HepG2 (cell line): ENCODE measurements around the gene GPS1. TPM values are rescaled to one million over a fixed set of nuclear protein-coding genes. Genes with fewer than 3 reads are reported as not detected.

Source experiments
- KDM1A ChIP-seq: IDR thresholded peaks from 2 replicates; pipeline ENCODE4 v1.6.1; 2016; ENCODE audit warnings: missing compliant biosample characterization
- MATR3 ChIP-seq: sonication (generic); formaldehyde crosslinking; IDR thresholded peaks from 2 replicates; pipeline ENCODE4 v1.4.0; 2020; ENCODE audit warnings: missing genetic modification reagents
- MIXL1 ChIP-seq: IDR thresholded peaks from 2 replicates; pipeline ENCODE4 v1.6.1; 2016
- SP4 ChIP-seq: sonication (generic); formaldehyde crosslinking; IDR thresholded peaks from 2 replicates; pipeline ENCODE4 v1.8.1; 2023; ENCODE audit warnings: mild to moderate bottlenecking, missing genetic modification reagents
- ZNF292 ChIP-seq: sonication (generic); formaldehyde crosslinking; IDR thresholded peaks from 2 replicates; pipeline ENCODE4 v1.8.1; 2022; ENCODE audit warnings: mild to moderate bottlenecking, low read depth, missing genetic modification reagents, borderline replicate concordance
- ZNF746 ChIP-seq: sonication (generic); formaldehyde crosslinking; IDR thresholded peaks from 2 replicates; pipeline ENCODE4 v1.8.0; 2022; ENCODE audit warnings: mild to moderate bottlenecking, missing genetic modification reagents
- ZNF773 ChIP-seq: sonication (generic); formaldehyde crosslinking; IDR thresholded peaks from 2 replicates; pipeline ENCODE4 v1.4.0; 2020; ENCODE audit warnings: missing genetic modification reagents, borderline replicate concordance
- ZNF850 ChIP-seq: sonication (generic); formaldehyde crosslinking; conservative IDR thresholded peaks from 2 replicates; pipeline ENCODE4 v1.9.0; 2021; ENCODE audit warnings: mild to moderate bottlenecking, missing genetic modification reagents
- ZSCAN12 ChIP-seq: sonication (generic); formaldehyde crosslinking; IDR thresholded peaks from 2 replicates; pipeline ENCODE4 v1.9.0; 2021; ENCODE audit warnings: mild to moderate bottlenecking, missing genetic modification reagents
- polyA plus RNA-seq, 8 experiments: library from polyadenylated mRNA; depleted of rRNA in 3 of 8; stranded (reverse) in 7 of 8; unstranded in 1 of 8; fragments of >200 nt; fragmentation: Illumina TruSeq in 4 of 8; extraction: Trizol in 4 of 8; gene quantifications; 2 replicates each; pipeline versions ENCODE4 v1.2.1 to v1.2.3, GENCODE V29; 2011 to 2016; ENCODE audit warnings: low read depth in 4 of 8, missing spikeins in 1 of 8, mixed read lengths in 1 of 8; ENCODE audit not compliant: insufficient read depth in 1 of 8
- total RNA-seq, 5 experiments: library from RNA; depleted of rRNA; stranded (reverse); fragments of >200 nt; fragmentation: Illumina TruSeq; extraction: Trizol; gene quantifications; 2 replicates each; pipeline ENCODE4 v1.2.3, GENCODE V29; 2016; ENCODE audit warnings: low read depth in 1 of 5
- TF ChIP-seq, protein P1 (sequence below), 2 experiments: sonication (generic) in 1 of 2; formaldehyde crosslinking in 1 of 2; IDR thresholded peaks; 2 replicates each; pipeline versions ENCODE4 v1.4.0 to v1.6.1; 2016 to 2020; ENCODE audit warnings: borderline replicate concordance in 1 of 2, low read depth in 1 of 2, mild to moderate bottlenecking in 1 of 2, missing genetic modification reagents in 1 of 2
- TF ChIP-seq, protein P2 (sequence below): sonication (generic); formaldehyde crosslinking; IDR thresholded peaks from 2 replicates; pipeline ENCODE4 v1.8.1; 2023; ENCODE audit warnings: missing genetic modification reagents, mild to moderate bottlenecking, borderline replicate concordance
- TF ChIP-seq, protein P3 (sequence below): sonication (generic); formaldehyde crosslinking; IDR thresholded peaks from 2 replicates; pipeline ENCODE4 v1.9.0; 2021; ENCODE audit warnings: missing genetic modification reagents, borderline replicate concordance
- TF ChIP-seq, protein P4 (sequence below): sonication (generic); formaldehyde crosslinking; IDR thresholded peaks from 2 replicates; pipeline ENCODE4 v1.9.0; 2021; ENCODE audit warnings: mild to moderate bottlenecking, missing genetic modification reagents

GPS1 gene
- total and polyA plus RNA-seq, 2 of the 13 experiments (the other 11 are each of a cell fraction or from before 2014, with no cell fraction given) = 124 to 128 TPM

DNA sequence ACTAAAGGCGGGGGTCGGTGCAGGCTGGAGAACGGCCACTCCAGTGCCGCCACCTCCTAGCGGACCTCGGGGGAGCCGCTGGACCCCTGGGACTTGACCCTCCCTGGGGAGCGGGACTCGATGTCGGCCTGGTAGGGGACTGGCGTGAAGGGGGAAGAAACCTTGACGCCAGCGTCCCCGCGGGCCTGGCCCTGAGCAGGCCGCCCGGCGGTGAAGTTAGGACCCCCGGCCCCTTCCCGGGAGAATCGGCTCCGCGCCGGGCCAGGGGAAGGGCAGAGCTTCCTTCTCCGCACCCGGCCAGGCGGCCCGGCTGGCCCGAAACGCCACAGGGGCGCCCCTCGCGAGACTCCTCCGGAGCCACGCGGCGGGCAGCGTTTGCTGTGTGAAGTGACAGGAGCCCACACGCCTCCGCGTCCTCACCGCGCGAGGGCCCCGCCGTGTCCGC is 13.5 kb downstream of the GPS1 start (continued):
- TF ChIP-seq, protein P1, sequence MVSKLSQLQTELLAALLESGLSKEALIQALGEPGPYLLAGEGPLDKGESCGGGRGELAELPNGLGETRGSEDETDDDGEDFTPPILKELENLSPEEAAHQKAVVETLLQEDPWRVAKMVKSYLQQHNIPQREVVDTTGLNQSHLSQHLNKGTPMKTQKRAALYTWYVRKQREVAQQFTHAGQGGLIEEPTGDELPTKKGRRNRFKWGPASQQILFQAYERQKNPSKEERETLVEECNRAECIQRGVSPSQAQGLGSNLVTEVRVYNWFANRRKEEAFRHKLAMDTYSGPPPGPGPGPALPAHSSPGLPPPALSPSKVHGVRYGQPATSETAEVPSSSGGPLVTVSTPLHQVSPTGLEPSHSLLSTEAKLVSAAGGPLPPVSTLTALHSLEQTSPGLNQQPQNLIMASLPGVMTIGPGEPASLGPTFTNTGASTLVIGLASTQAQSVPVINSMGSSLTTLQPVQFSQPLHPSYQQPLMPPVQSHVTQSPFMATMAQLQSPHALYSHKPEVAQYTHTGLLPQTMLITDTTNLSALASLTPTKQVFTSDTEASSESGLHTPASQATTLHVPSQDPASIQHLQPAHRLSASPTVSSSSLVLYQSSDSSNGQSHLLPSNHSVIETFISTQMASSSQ (IDR thresholded peaks at IDR 0.05; ENCODE audit: low read depth) = no peak
- TF ChIP-seq, protein P1 (CRISPR knock-in tag; IDR thresholded peaks at IDR 0.05; ENCODE audit: borderline replicate concordance) = no peak
- TF ChIP-seq MATR3 (CRISPR knock-in tag) = no peak
- TF ChIP-seq, protein P2, sequence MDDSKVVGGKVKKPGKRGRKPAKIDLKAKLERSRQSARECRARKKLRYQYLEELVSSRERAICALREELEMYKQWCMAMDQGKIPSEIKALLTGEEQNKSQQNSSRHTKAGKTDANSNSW (CRISPR knock-in tag) = no peak
- no peak for TF ChIP-seq ZNF746 (CRISPR knock-in tag)
- no peak for TF ChIP-seq KDM1A
- no peak for TF ChIP-seq MIXL1
- 0 out of 2 replicates have a peak, but pooled peaks have one; percentile 55 for TF ChIP-seq ZSCAN12 (CRISPR knock-in tag)
- no peak; the same call in 1 of the 2 replicates for TF ChIP-seq SP4 (CRISPR knock-in tag)
- TF ChIP-seq, protein P3, sequence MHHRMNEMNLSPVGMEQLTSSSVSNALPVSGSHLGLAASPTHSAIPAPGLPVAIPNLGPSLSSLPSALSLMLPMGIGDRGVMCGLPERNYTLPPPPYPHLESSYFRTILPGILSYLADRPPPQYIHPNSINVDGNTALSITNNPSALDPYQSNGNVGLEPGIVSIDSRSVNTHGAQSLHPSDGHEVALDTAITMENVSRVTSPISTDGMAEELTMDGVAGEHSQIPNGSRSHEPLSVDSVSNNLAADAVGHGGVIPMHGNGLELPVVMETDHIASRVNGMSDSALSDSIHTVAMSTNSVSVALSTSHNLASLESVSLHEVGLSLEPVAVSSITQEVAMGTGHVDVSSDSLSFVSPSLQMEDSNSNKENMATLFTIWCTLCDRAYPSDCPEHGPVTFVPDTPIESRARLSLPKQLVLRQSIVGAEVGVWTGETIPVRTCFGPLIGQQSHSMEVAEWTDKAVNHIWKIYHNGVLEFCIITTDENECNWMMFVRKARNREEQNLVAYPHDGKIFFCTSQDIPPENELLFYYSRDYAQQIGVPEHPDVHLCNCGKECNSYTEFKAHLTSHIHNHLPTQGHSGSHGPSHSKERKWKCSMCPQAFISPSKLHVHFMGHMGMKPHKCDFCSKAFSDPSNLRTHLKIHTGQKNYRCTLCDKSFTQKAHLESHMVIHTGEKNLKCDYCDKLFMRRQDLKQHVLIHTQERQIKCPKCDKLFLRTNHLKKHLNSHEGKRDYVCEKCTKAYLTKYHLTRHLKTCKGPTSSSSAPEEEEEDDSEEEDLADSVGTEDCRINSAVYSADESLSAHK (CRISPR knock-in tag) = no peak
- TF ChIP-seq ZNF292 (CRISPR knock-in tag) = no peak
- TF ChIP-seq, protein P4, sequence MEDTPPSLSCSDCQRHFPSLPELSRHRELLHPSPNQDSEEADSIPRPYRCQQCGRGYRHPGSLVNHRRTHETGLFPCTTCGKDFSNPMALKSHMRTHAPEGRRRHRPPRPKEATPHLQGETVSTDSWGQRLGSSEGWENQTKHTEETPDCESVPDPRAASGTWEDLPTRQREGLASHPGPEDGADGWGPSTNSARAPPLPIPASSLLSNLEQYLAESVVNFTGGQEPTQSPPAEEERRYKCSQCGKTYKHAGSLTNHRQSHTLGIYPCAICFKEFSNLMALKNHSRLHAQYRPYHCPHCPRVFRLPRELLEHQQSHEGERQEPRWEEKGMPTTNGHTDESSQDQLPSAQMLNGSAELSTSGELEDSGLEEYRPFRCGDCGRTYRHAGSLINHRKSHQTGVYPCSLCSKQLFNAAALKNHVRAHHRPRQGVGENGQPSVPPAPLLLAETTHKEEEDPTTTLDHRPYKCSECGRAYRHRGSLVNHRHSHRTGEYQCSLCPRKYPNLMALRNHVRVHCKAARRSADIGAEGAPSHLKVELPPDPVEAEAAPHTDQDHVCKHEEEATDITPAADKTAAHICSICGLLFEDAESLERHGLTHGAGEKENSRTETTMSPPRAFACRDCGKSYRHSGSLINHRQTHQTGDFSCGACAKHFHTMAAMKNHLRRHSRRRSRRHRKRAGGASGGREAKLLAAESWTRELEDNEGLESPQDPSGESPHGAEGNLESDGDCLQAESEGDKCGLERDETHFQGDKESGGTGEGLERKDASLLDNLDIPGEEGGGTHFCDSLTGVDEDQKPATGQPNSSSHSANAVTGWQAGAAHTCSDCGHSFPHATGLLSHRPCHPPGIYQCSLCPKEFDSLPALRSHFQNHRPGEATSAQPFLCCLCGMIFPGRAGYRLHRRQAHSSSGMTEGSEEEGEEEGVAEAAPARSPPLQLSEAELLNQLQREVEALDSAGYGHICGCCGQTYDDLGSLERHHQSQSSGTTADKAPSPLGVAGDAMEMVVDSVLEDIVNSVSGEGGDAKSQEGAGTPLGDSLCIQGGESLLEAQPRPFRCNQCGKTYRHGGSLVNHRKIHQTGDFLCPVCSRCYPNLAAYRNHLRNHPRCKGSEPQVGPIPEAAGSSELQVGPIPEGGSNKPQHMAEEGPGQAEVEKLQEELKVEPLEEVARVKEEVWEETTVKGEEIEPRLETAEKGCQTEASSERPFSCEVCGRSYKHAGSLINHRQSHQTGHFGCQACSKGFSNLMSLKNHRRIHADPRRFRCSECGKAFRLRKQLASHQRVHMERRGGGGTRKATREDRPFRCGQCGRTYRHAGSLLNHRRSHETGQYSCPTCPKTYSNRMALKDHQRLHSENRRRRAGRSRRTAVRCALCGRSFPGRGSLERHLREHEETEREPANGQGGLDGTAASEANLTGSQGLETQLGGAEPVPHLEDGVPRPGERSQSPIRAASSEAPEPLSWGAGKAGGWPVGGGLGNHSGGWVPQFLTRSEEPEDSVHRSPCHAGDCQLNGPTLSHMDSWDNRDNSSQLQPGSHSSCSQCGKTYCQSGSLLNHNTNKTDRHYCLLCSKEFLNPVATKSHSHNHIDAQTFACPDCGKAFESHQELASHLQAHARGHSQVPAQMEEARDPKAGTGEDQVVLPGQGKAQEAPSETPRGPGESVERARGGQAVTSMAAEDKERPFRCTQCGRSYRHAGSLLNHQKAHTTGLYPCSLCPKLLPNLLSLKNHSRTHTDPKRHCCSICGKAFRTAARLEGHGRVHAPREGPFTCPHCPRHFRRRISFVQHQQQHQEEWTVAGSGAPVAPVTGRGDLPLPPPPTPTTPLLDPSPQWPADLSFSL = 0 out of 2 replicates have a peak, but pooled peaks have one; percentile 32
- no peak; the same call in 1 of the 2 replicates for TF ChIP-seq ZNF773 (CRISPR knock-in tag)
- TF ChIP-seq ZNF850 = no peak
